Natural killer cell treated with Interleukin-12 subunit alpha and Interleukin-12 subunit beta and Interleukin-15 and Interleukin-18, amount 100 ng/mL, for 72 hours (primary cell): ENCODE results near the gene PEX3. TPM values are rescaled to one million over a fixed set of nuclear protein-coding genes. Genes with fewer than 3 reads are reported as not detected.

ENCODE experiments used
- ATAC-seq, 2 donors: fragments of 150-1000 bp; cut with Tn5 transposase in 1 of 2; sonication (Bioruptor Pico), chemical (Tn5 transposase) in 1 of 2; 2 replicates each; pipeline ENCODE4 v1.10.0; 2021
- DNase-seq: peaks from one replicate; pipeline ENCODE4 v3.0.0; 2022; ENCODE audit warnings: low spot score
- H3K27ac Mint-ChIP-seq, 2 donors: 1 replicate in 1 of 2; 2 replicates in 1 of 2; pipeline ENCODE4 v1.8.0; 2022; ENCODE audit warnings: mixed read lengths in 2 of 2, mild to moderate bottlenecking in 1 of 2, moderate library complexity in 1 of 2
- H3K27me3 Mint-ChIP-seq, 2 donors: 1 replicate in 1 of 2; 2 replicates in 1 of 2; pipeline ENCODE4 v1.8.0; 2022; ENCODE audit warnings: mixed read lengths in 2 of 2
- H3K36me3 Mint-ChIP-seq: one replicate; pipeline ENCODE4 v1.8.0; 2022; ENCODE audit warnings: mixed read lengths
- H3K4me1 Mint-ChIP-seq, 2 donors: 1 replicate in 1 of 2; 2 replicates in 1 of 2; pipeline ENCODE4 v1.8.0; 2022; ENCODE audit warnings: low read depth in 2 of 2, mixed read lengths in 2 of 2, mild to moderate bottlenecking in 1 of 2
- H3K4me3 Mint-ChIP-seq: one replicate; pipeline ENCODE4 v1.8.0; 2022; ENCODE audit warnings: mixed read lengths
- H3K9me3 Mint-ChIP-seq: 2 replicates; pipeline ENCODE4 v1.8.0; 2022; ENCODE audit warnings: mixed read lengths
- total RNA-seq, 2 donors: library from RNA; stranded (reverse); gene quantifications; one replicate each; pipeline ENCODE4 v1.2.3, GENCODE V29; 2022

The PEX3 gene
- 10 to 100 TPM; 21.8 to 23.3 TPM for total RNA-seq

GRCh38 chr6:143450453-143451371 is at the start of gene PEX3, which contains the start of gene ADAT2:
PEX3 (plus strand) TSS chr6:143450805; CDS start chr6:143451043, 238 bp downstream.
ADAT2 (minus strand) TSS chr6:143450695; CDS start chr6:143450658, 37 bp downstream.
- DNase-seq (peak; percentile 93), ATAC-seq (peak; percentile 100)
- Mint-ChIP-seq H3K27ac (peak within 1 kb of the TSS; percentile 93 to 96), H3K9me3 (no peaks in the 10 kb centered on the region), H3K4me1 (peaks cover 29 to 30% of the 10 kb centered on the region in 2 donors), H3K27me3 (no peaks in the 10 kb centered on the region), H3K4me3 (peak within 1 kb of the TSS; percentile 93), H3K36me3 (no peaks in the 10 kb centered on the region)

GRCh38 chr6:143401068-143401446 is 49.5 kb upstream of the PEX3 start:
- no peak for DNase-seq
- H3K4me3 Mint-ChIP-seq: peak overlapping the region; percentile 26
- no peak for ATAC-seq
- peak overlapping the region; percentile 30 to 49 for H3K27ac Mint-ChIP-seq
- H3K4me1 Mint-ChIP-seq: peaks cover 44 to 51% of the 10 kb centered on the region in 2 donors
- H3K27me3 Mint-ChIP-seq: no peaks in the 10 kb centered on the region
- no peaks in the 10 kb centered on the region for H3K36me3 Mint-ChIP-seq
- no peaks in the 10 kb centered on the region for H3K9me3 Mint-ChIP-seq

GRCh38 chr6:143401636-143402370 is 48.8 kb upstream of the PEX3 start:
- no peaks in the 10 kb centered on the region for H3K9me3 Mint-ChIP-seq
- no peak overlapping the region for H3K4me3 Mint-ChIP-seq
- no peaks in the 10 kb centered on the region for H3K27me3 Mint-ChIP-seq
- no peaks in the 10 kb centered on the region for H3K36me3 Mint-ChIP-seq
- H3K4me1 Mint-ChIP-seq: peaks cover 40 to 45% of the 10 kb centered on the region in 2 donors
- peak overlapping the region in 1 of 2 donors; percentile 30 for H3K27ac Mint-ChIP-seq
- ATAC-seq: no peak
- DNase-seq: no peak

GRCh38 chr6:143402721-143403336 is 47.8 kb upstream of the PEX3 start:
- no peaks in the 10 kb centered on the region for H3K9me3 Mint-ChIP-seq
- ATAC-seq (no peak), DNase-seq (no peak)
- H3K27ac Mint-ChIP-seq: peak overlapping the region in 1 of 2 donors; percentile 26
- peaks cover 0 to 7% of the 10 kb centered on the region in 2 donors for H3K27me3 Mint-ChIP-seq
- H3K4me3 Mint-ChIP-seq: no peak overlapping the region
- no peaks in the 10 kb centered on the region for H3K36me3 Mint-ChIP-seq
- peaks cover 29 to 34% of the 10 kb centered on the region in 2 donors for H3K4me1 Mint-ChIP-seq

GRCh38 chr6:143405373-143406154 is 45.0 kb upstream of the PEX3 start:
- ATAC-seq (no peak), DNase-seq (no peak)
- Mint-ChIP-seq H3K27me3 (peaks cover 0 to 7% of the 10 kb centered on the region in 2 donors), H3K4me3 (no peak overlapping the region), H3K27ac (no peak overlapping the region), H3K36me3 (no peaks in the 10 kb centered on the region), H3K4me1 (peaks cover 10 to 11% of the 10 kb centered on the region in 2 donors), H3K9me3 (peaks cover 6% of the 10 kb centered on the region)

GRCh38 chr6:143406673-143407072 is 43.9 kb upstream of the PEX3 start:
- H3K36me3 Mint-ChIP-seq: no peaks in the 10 kb centered on the region
- peaks cover under 1 to 2% of the 10 kb centered on the region in 2 donors for H3K4me1 Mint-ChIP-seq
- H3K27ac Mint-ChIP-seq: no peak overlapping the region
- DNase-seq (no peak), ATAC-seq (no peak)
- peaks cover 6% of the 10 kb centered on the region for H3K9me3 Mint-ChIP-seq
- H3K27me3 Mint-ChIP-seq: peaks cover 0 to 7% of the 10 kb centered on the region in 2 donors
- no peak overlapping the region for H3K4me3 Mint-ChIP-seq

GRCh38 chr6:143408151-143408786 is 42.3 kb upstream of the PEX3 start:
- Mint-ChIP-seq H3K27me3 (peaks cover 5 to 18% of the 10 kb centered on the region in 2 donors), H3K36me3 (no peaks in the 10 kb centered on the region), H3K27ac (peak overlapping the region in 1 of 2 donors; percentile 18), H3K4me1 (no peaks in the 10 kb centered on the region), H3K4me3 (no peak overlapping the region), H3K9me3 (peaks cover 6% of the 10 kb centered on the region)
- no peak for DNase-seq
- no peak for ATAC-seq

GRCh38 chr6:143408787-143409162 is 41.8 kb upstream of the PEX3 start:
- ATAC-seq: no peak
- H3K27ac Mint-ChIP-seq: peak overlapping the region in 1 of 2 donors; percentile 18
- H3K4me1 Mint-ChIP-seq: no peaks in the 10 kb centered on the region
- peaks cover 5 to 18% of the 10 kb centered on the region in 2 donors for H3K27me3 Mint-ChIP-seq
- H3K9me3 Mint-ChIP-seq: peaks cover 6% of the 10 kb centered on the region
- no peak overlapping the region for H3K4me3 Mint-ChIP-seq
- no peak for DNase-seq
- no peaks in the 10 kb centered on the region for H3K36me3 Mint-ChIP-seq

- Mint-ChIP-seq H3K4me3 (no peak overlapping the region), H3K4me1 (no peaks in the 10 kb centered on the region), H3K36me3 (no peaks in the 10 kb centered on the region), H3K27me3 (peaks cover 5 to 18% of the 10 kb centered on the region in 2 donors), H3K9me3 (peaks cover 6% of the 10 kb centered on the region), H3K27ac (no peak overlapping the region)
- no peak for ATAC-seq
- no peak for DNase-seq
Measured at GRCh38 chr6:143410859-143411270, 39.7 kb upstream of the PEX3 start.

GRCh38 chr6:143414769-143415168 is 35.8 kb upstream of the PEX3 start:
- DNase-seq: no peak
- ATAC-seq: no peak
- Mint-ChIP-seq H3K9me3 (no peaks in the 10 kb centered on the region), H3K4me3 (no peak overlapping the region), H3K27ac (no peak overlapping the region), H3K4me1 (no peaks in the 10 kb centered on the region), H3K36me3 (no peaks in the 10 kb centered on the region), H3K27me3 (peaks cover 5 to 11% of the 10 kb centered on the region in 2 donors)

- H3K4me1 Mint-ChIP-seq: no peaks in the 10 kb centered on the region
- ATAC-seq: no peak
- H3K27ac Mint-ChIP-seq: no peak overlapping the region
- H3K36me3 Mint-ChIP-seq: no peaks in the 10 kb centered on the region
- H3K27me3 Mint-ChIP-seq: no peaks in the 10 kb centered on the region
- no peak overlapping the region for H3K4me3 Mint-ChIP-seq
- no peaks in the 10 kb centered on the region for H3K9me3 Mint-ChIP-seq
- DNase-seq: no peak
Measured at GRCh38 chr6:143419526-143419925, 31.1 kb upstream of the PEX3 start.

GRCh38 chr6:143426026-143426425 is 24.6 kb upstream of the PEX3 start:
- no peaks in the 10 kb centered on the region for H3K9me3 Mint-ChIP-seq
- ATAC-seq (no peak), DNase-seq (no peak)
- no peak overlapping the region for H3K4me3 Mint-ChIP-seq
- H3K27ac Mint-ChIP-seq: no peak overlapping the region
- H3K4me1 Mint-ChIP-seq: no peaks in the 10 kb centered on the region
- no peaks in the 10 kb centered on the region for H3K27me3 Mint-ChIP-seq
- H3K36me3 Mint-ChIP-seq: no peaks in the 10 kb centered on the region
